ENCODE data around the gene SH2D4B.

GRCh38 chr10:80512031-80512526 lies 25.6 kb upstream of the SH2D4B start:
- TF ChIP-seq CTCF (IDR thresholded peaks at IDR 0.05; ENCODE audit: poor library complexity) (no peak), EZH2 (IDR thresholded peaks at IDR 0.05; ENCODE audit: borderline replicate concordance) (no peak), EZH2phosphoT487 (IDR thresholded peaks at IDR 0.05; ENCODE audit: low read depth, severe bottlenecking, unreplicated experiment) (no peak)

All from hepatocyte (in vitro differentiated cells).